Stimulated activated CD4-positive, alpha-beta T cell treated with anti-CD3 and anti-CD28 coated beads, Interleukin-12 subunit alpha, Interleukin-12 subunit beta, amount 100 ng/mL, for 48 hours (primary cell): ENCODE data around the gene CDH5.

Experiments
- DNase-seq, 3 donors: peaks; one replicate each; pipeline ENCODE4 v3.0.0-alpha.2; 2020; ENCODE audit warnings: low read depth in 2 of 3, low spot score in 1 of 3

CDH5 gene

GRCh38 chr16:66352304-66352703 is 14.2 kb upstream of the CDH5 start:
- DNase-seq, result no peak

GRCh38 chr16:66353055-66353454 is 13.4 kb upstream of the CDH5 start:
- no peak for DNase-seq

GRCh38 chr16:66354034-66354909 is 12.2 kb upstream of the CDH5 start:
- no peak for DNase-seq

GRCh38 chr16:66355526-66355925 is 11.0 kb upstream of the CDH5 start:
- DNase-seq, result no peak

GRCh38 chr16:66357523-66357928 is 9.0 kb upstream of the CDH5 start:
- DNase-seq, result peak in 1 of 3 donors; percentile 24

- DNase-seq, result no peak
Observed at GRCh38 chr16:66358231-66358630, 8.3 kb upstream of the CDH5 start.

- DNase-seq, result no peak
Observed at GRCh38 chr16:66359012-66359411, 7.5 kb upstream of the CDH5 start.

GRCh38 chr16:66359811-66360608 is 6.5 kb upstream of the CDH5 start:
- no peak for DNase-seq

GRCh38 chr16:66360624-66361324 is 5.7 kb upstream of the CDH5 start:
- DNase-seq, result no peak

GRCh38 chr16:66361604-66362135 is 4.8 kb upstream of the CDH5 start:
- DNase-seq, result no peak

- no peak for DNase-seq
Observed at GRCh38 chr16:66363211-66363777, 3.2 kb upstream of the CDH5 start.

- no peak for DNase-seq
Observed at GRCh38 chr16:66364117-66364958, 2.2 kb upstream of the CDH5 start.

- DNase-seq, result no peak
Observed at GRCh38 chr16:66364959-66365306, 1.6 kb upstream of the CDH5 start.

GRCh38 chr16:66365651-66366050 is 840 bp upstream of the CDH5 start:
- no peak for DNase-seq

GRCh38 chr16:66367968-66368891 is 1.7 kb downstream of the CDH5 start:
- no peak for DNase-seq

GRCh38 chr16:66369055-66369592 is 2.6 kb downstream of the CDH5 start:
- DNase-seq, result no peak

- DNase-seq, result no peak
Observed at GRCh38 chr16:66370786-66371684, 4.5 kb downstream of the CDH5 start.
